ENCODE measurements around the gene RPL36A. TPM values are rescaled to one million over a fixed set of nuclear protein-coding genes. Genes with fewer than 3 reads are reported as not detected.

Gene RPL36A
- total RNA-seq (2014; rRNA removed; shearing (Covaris generic)) = 1,862 and 2,508 TPM in 2 replicates

- DNase-seq (ENCODE audit: low spot score) = peak; percentile 91
Observed at GRCh38 chrX:101390664-101391525, at the start of gene RPL36A. TSS of gene RPL36A (plus strand) at chrX:101391011. CDS start at chrX:101391044, 33 bp downstream.

- no peak for DNase-seq (ENCODE audit: low spot score)
Observed at GRCh38 chrX:101347859-101348451, 42.9 kb upstream of the RPL36A start.

GRCh38 chrX:101348452-101349192 lies 42.2 kb upstream of the RPL36A start, which contains the start of gene TIMM8A:
TSS of gene TIMM8A (minus strand) at chrX:101348742. CDS start at chrX:101348664, 78 bp downstream.
- peak; percentile 75 for DNase-seq (ENCODE audit: low spot score)

GRCh38 chrX:101349193-101349562 lies 41.6 kb upstream of the RPL36A start:
- no peak for DNase-seq (ENCODE audit: low spot score)

- no peak for DNase-seq (ENCODE audit: low spot score)
Observed at GRCh38 chrX:101357166-101357795, 33.5 kb upstream of the RPL36A start.

GRCh38 chrX:101359966-101360365 lies 30.8 kb upstream of the RPL36A start:
- no peak for DNase-seq (ENCODE audit: low spot score)

GRCh38 chrX:101360390-101360789 lies 30.4 kb upstream of the RPL36A start:
- DNase-seq (ENCODE audit: low spot score) = no peak

GRCh38 chrX:101362116-101362515 lies 28.7 kb upstream of the RPL36A start:
- no peak for DNase-seq (ENCODE audit: low spot score)

GRCh38 chrX:101362757-101363156 lies 28.1 kb upstream of the RPL36A start:
- no peak for DNase-seq (ENCODE audit: low spot score)

GRCh38 chrX:101365301-101365795 lies 25.5 kb upstream of the RPL36A start:
- DNase-seq (ENCODE audit: low spot score) = no peak

GRCh38 chrX:101368800-101369199 lies 22.0 kb upstream of the RPL36A start:
- no peak for DNase-seq (ENCODE audit: low spot score)

GRCh38 chrX:101369687-101370086 lies 21.1 kb upstream of the RPL36A start:
- DNase-seq (ENCODE audit: low spot score) = no peak

GRCh38 chrX:101370888-101371504 lies 19.8 kb upstream of the RPL36A start:
- DNase-seq (ENCODE audit: low spot score) = no peak

- DNase-seq (ENCODE audit: low spot score) = no peak
Observed at GRCh38 chrX:101377547-101377946, 13.3 kb upstream of the RPL36A start.

GRCh38 chrX:101383679-101384205 lies 7.1 kb upstream of the RPL36A start:
- DNase-seq (ENCODE audit: low spot score) = no peak

GRCh38 chrX:101385026-101385684 lies 5.7 kb upstream of the RPL36A start:
- DNase-seq (ENCODE audit: low spot score) = no peak

GRCh38 chrX:101385795-101386541 lies 4.8 kb upstream of the RPL36A start, which contains the start of gene BTK:
TSS of gene BTK (minus strand) at chrX:101386191. CDS start at chrX:101375284, 10,907 bp downstream.
- no peak for DNase-seq (ENCODE audit: low spot score)

GRCh38 chrX:101386542-101386885 lies 4.3 kb upstream of the RPL36A start:
- DNase-seq (ENCODE audit: low spot score) = no peak

- no peak for DNase-seq (ENCODE audit: low spot score)
Observed at GRCh38 chrX:101388604-101389003, 2.2 kb upstream of the RPL36A start.

- DNase-seq (ENCODE audit: low spot score) = no peak
Observed at GRCh38 chrX:101391831-101392230, 1.0 kb downstream of the RPL36A start.

Data from H4 (cell line).